Panc1 (cell line): ENCODE measurements around the gene FOXI2. TPM values are rescaled to one million over a fixed set of nuclear protein-coding genes. Genes with fewer than 3 reads are reported as not detected.

Experiments
- ATAC-seq: fragments of 200-7000 bp; cut with Tn5 transposase; 2 replicates; pipeline ENCODE4 v1.9.1; 2020; ENCODE audit warnings: mild to moderate bottlenecking, moderate library complexity
- BruUV-seq: library from RNA; stranded (reverse); fragments of 400-500 nt; replicated peaks from 2 replicates; lab custom pipeline; 2021; lab: Mats Ljungman, UMichigan
- CTCF ChIA-PET: fragments of 300-600 bp; sonication (Branson Sonifier 250); formaldehyde crosslinking; loops from one replicate; lab custom pipeline; 2022; ENCODE audit warnings: antibody characterized with exemption; lab: Charles Lee
- POLR2A ChIA-PET: fragments of 300-600 bp; sonication (Branson Sonifier 250); formaldehyde crosslinking; loops from one replicate; lab custom pipeline; 2022; ENCODE audit warnings: antibody characterized with exemption; lab: Charles Lee
- DNase-seq: peaks from one replicate; pipeline ENCODE4 v3.0.0-alpha.2; 2010; ENCODE audit warnings: low read depth, low spot score
- H3K27ac ChIP-seq: 2 replicates; pipeline ENCODE4 v1.5.1; 2011; ENCODE audit warnings: mild to moderate bottlenecking, low read length, inconsistent platforms
- H3K27me3 ChIP-seq: fragments of 200-500 bp; sonication (Bioruptor generic); 2 replicates; pipeline ENCODE4 v1.6.0; 2014; ENCODE audit warnings: low read length, inconsistent platforms; ENCODE audit not compliant: control insufficient read depth, insufficient read depth
- H3K36me3 ChIP-seq: fragments of 200-500 bp; sonication (Bioruptor generic); 2 replicates; pipeline ENCODE4 v1.5.1; 2014; ENCODE audit warnings: inconsistent platforms, mild to moderate bottlenecking, low read length, moderate library complexity; ENCODE audit not compliant: control insufficient read depth, insufficient read depth
- H3K4me1 ChIP-seq: 2 replicates; pipeline ENCODE4 v1.5.1; 2011; ENCODE audit warnings: inconsistent platforms, mild to moderate bottlenecking, low read length, moderate library complexity; ENCODE audit not compliant: control insufficient read depth, insufficient read depth
- H3K4me3 ChIP-seq, 2 experiments: 2 replicates each; pipeline ENCODE4 v1.5.1; 2011 to 2012; ENCODE audit warnings: low read depth in 2 of 2, low read length in 2 of 2, mild to moderate bottlenecking in 2 of 2, inconsistent platforms in 1 of 2, moderate library complexity in 1 of 2
- H3K9me3 ChIP-seq: fragments of 200-500 bp; sonication (Bioruptor generic); 2 replicates; pipeline ENCODE4 v1.5.1; 2014; ENCODE audit warnings: low read depth, mild to moderate bottlenecking, inconsistent platforms, low read length, moderate library complexity; ENCODE audit not compliant: control insufficient read depth, insufficient read depth
- POLR2AphosphoS5 ChIP-seq: IDR thresholded peaks from 2 replicates; pipeline ENCODE4 v1.6.1; 2012; ENCODE audit warnings: mild to moderate bottlenecking, low read depth, low read length, moderate library complexity
- SIN3A ChIP-seq: IDR thresholded peaks from 2 replicates; pipeline ENCODE4 v1.6.1; 2012; ENCODE audit warnings: low read depth, mild to moderate bottlenecking, low read length, moderate library complexity, borderline replicate concordance; ENCODE audit not compliant: insufficient read depth
- TCF7L2 ChIP-seq: IDR thresholded peaks from 2 replicates; pipeline ENCODE4 v1.6.1; 2011; ENCODE audit warnings: mild to moderate bottlenecking, low read depth, low read length, inconsistent platforms
- in situ Hi-C: cut with HindIII; loops from 2 replicates; pipeline ENCODE4 v1.10.0; 2016; ENCODE audit warnings: low sequenced_read_pairs, low pct_unique_long_range_greater_than_20kb
- intact Hi-C: fragments of 100-400 bp; cut with micrococcal nuclease; formaldehyde crosslinking; loops from one replicate; pipeline ENCODE4 v1.10.0; 2022; ENCODE audit not compliant: unreplicated experiment
- total RNA-seq: library from RNA; stranded (reverse); gene quantifications from one replicate; pipeline ENCODE4 v1.2.1, GENCODE V29; 2021; ENCODE audit not compliant: unreplicated experiment
- TF ChIP-seq, protein P1 (sequence below): fragments of 450-650 bp; IDR thresholded peaks from 2 replicates; pipeline ENCODE4 v1.5.1; 2017; ENCODE audit warnings: mild to moderate bottlenecking
- TF ChIP-seq, protein P2 (sequence below), 2 experiments: IDR thresholded peaks; 2 replicates each; pipeline ENCODE4 v1.6.1; 2011 to 2012; ENCODE audit warnings: low read depth in 2 of 2, control low read depth in 1 of 2, low read length in 1 of 2, mild to moderate bottlenecking in 1 of 2, moderate library complexity in 1 of 2; ENCODE audit not compliant: insufficient read depth in 1 of 2

FOXI2 gene
- total RNA-seq, 1 experiment from 2014 or later: not detected

DNA sequence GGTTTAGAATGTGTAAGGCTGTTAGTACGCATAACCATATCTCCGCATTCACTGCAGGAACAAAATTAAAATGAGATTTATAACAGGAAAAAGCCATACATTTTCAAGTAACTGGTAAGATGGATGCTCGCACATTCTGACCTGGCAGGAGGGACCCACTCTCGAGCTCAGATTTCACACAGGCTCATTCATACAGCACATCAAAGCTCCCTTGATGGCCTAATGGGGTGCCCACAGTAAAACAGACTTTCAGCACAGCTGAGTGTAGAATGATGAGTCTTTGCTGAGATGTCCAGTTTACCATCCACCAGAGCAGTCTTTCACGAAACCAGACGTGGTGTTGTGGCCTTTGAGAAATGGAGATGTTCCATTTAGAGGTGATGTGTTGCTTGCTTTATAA is 8.9 kb downstream of the FOXI2 start:
- Histone ChIP-seq H3K4me1 (no peaks in the 10 kb centered on the region), H3K27ac (no peak overlapping the region), H3K4me3 (no peak overlapping the region), H3K27me3 (no peaks in the 10 kb centered on the region), H3K36me3 (no peaks in the 10 kb centered on the region), H3K9me3 (no peaks in the 10 kb centered on the region)
- in situ Hi-C loops: no loop called here
- CTCF ChIA-PET: no interaction called here
- intact Hi-C loops: no loop called here
- DNase-seq (no peak), ATAC-seq (no peak)
- POLR2A ChIA-PET: no interaction called here
- no TSS peak for BruUV-seq
- TF ChIP-seq, protein P1, sequence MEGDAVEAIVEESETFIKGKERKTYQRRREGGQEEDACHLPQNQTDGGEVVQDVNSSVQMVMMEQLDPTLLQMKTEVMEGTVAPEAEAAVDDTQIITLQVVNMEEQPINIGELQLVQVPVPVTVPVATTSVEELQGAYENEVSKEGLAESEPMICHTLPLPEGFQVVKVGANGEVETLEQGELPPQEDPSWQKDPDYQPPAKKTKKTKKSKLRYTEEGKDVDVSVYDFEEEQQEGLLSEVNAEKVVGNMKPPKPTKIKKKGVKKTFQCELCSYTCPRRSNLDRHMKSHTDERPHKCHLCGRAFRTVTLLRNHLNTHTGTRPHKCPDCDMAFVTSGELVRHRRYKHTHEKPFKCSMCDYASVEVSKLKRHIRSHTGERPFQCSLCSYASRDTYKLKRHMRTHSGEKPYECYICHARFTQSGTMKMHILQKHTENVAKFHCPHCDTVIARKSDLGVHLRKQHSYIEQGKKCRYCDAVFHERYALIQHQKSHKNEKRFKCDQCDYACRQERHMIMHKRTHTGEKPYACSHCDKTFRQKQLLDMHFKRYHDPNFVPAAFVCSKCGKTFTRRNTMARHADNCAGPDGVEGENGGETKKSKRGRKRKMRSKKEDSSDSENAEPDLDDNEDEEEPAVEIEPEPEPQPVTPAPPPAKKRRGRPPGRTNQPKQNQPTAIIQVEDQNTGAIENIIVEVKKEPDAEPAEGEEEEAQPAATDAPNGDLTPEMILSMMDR: no peak
- TF ChIP-seq SIN3A (no peak), TCF7L2 (no peak), POLR2AphosphoS5 (no peak)
- TF ChIP-seq, protein P2, sequence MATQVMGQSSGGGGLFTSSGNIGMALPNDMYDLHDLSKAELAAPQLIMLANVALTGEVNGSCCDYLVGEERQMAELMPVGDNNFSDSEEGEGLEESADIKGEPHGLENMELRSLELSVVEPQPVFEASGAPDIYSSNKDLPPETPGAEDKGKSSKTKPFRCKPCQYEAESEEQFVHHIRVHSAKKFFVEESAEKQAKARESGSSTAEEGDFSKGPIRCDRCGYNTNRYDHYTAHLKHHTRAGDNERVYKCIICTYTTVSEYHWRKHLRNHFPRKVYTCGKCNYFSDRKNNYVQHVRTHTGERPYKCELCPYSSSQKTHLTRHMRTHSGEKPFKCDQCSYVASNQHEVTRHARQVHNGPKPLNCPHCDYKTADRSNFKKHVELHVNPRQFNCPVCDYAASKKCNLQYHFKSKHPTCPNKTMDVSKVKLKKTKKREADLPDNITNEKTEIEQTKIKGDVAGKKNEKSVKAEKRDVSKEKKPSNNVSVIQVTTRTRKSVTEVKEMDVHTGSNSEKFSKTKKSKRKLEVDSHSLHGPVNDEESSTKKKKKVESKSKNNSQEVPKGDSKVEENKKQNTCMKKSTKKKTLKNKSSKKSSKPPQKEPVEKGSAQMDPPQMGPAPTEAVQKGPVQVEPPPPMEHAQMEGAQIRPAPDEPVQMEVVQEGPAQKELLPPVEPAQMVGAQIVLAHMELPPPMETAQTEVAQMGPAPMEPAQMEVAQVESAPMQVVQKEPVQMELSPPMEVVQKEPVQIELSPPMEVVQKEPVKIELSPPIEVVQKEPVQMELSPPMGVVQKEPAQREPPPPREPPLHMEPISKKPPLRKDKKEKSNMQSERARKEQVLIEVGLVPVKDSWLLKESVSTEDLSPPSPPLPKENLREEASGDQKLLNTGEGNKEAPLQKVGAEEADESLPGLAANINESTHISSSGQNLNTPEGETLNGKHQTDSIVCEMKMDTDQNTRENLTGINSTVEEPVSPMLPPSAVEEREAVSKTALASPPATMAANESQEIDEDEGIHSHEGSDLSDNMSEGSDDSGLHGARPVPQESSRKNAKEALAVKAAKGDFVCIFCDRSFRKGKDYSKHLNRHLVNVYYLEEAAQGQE (IDR thresholded peaks at IDR 0.05; ENCODE audit: insufficient read depth in 1 of 2, low read depth in 2 of 2, low read length in 1 of 2): no peak

DNA sequence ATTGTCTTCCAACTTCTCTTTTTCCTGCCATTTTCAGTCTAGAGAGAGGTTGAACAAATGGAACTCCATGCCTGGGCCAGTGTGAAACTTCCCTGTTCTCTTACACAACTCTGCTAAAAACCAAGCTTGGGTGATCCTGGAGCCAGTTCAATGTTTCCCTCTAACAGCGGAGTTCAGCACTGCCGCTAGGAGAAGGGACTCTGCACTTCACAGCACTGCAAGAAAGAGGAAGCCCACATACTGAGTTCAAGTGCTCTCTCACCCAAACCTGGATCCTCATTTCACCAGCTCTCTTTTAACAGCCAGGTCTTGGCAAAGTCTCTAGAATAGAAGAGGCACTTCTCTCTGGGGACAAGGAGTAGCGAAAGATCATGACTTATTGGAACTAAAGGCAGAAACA is 18.8 kb downstream of the FOXI2 start:
- ATAC-seq (no peak; the same call in 1 of the 2 replicates), DNase-seq (no peak)
- no peaks in the 10 kb centered on the region for H3K36me3 ChIP-seq
- BruUV-seq: no TSS peak
- ChIA-PET POLR2A (no interaction called here), CTCF (no interaction called here)
- H3K27me3 ChIP-seq: peaks cover 4% of the 10 kb centered on the region
- intact Hi-C loops (no loop called here), in situ Hi-C loops (no loop called here)
- no peak for TF ChIP-seq TCF7L2
- TF ChIP-seq, protein P1: no peak
- TF ChIP-seq POLR2AphosphoS5: no peak
- TF ChIP-seq, protein P2 (IDR thresholded peaks at IDR 0.05; ENCODE audit: insufficient read depth in 1 of 2, low read depth in 2 of 2, low read length in 1 of 2): no peak
- no peak for TF ChIP-seq SIN3A
- no peaks in the 10 kb centered on the region for H3K9me3 ChIP-seq
- no peak overlapping the region for H3K4me3 ChIP-seq
- H3K27ac ChIP-seq: no peak overlapping the region
- H3K4me1 ChIP-seq: no peaks in the 10 kb centered on the region
